K562 (cell line): ENCODE results near the gene NECAB2.

ENCODE experiments used
- CTCF ChIP-seq, 3 experiments: IDR thresholded peaks in 2 of 3; conservative IDR thresholded peaks in 1 of 3; 2 replicates each; pipeline ENCODE4 v1.5.1; 2011 to 2012; ENCODE audit warnings: low read length in 3 of 3, mild to moderate bottlenecking in 3 of 3, control low read depth in 2 of 3, improper control_type of control experiment in 1 of 3, inconsistent platforms in 1 of 3, low read depth in 1 of 3, mixed read lengths in 1 of 3, moderate library complexity in 1 of 3; ENCODE audit not compliant: insufficient read depth in 2 of 3
- FOS ChIP-seq: IDR thresholded peaks from 3 replicates; pipeline ENCODE4 v1.6.1; 2011; ENCODE audit not compliant: insufficient read length; ENCODE audit errors: extremely low read depth
- MAFF ChIP-seq: IDR thresholded peaks from 2 replicates; pipeline ENCODE4 v1.6.1; 2012; ENCODE audit warnings: low read length, improper control_type of control experiment
- PBX2 ChIP-seq, 2 experiments: IDR thresholded peaks in 1 of 2; conservative IDR thresholded peaks in 1 of 2; 2 replicates each; pipeline ENCODE4 v1.6.1; 2016; ENCODE audit warnings: low read depth in 2 of 2, mild to moderate bottlenecking in 1 of 2, missing compliant biosample characterization in 1 of 2, missing genetic modification characterization in 1 of 2, moderate library complexity in 1 of 2
- STAT6 ChIP-seq: sonication (generic); formaldehyde crosslinking; IDR thresholded peaks from 2 replicates; pipeline ENCODE4 v1.8.1; 2023; ENCODE audit warnings: mild to moderate bottlenecking, missing genetic modification reagents

GRCh38 chr16:84016477-84016876 lies 48.4 kb downstream of the NECAB2 start:
- no peak for TF ChIP-seq MAFF
- TF ChIP-seq FOS = no peak
- no peak for TF ChIP-seq PBX2 (CRISPR knock-in tag; IDR thresholded peaks at IDR 0.05; ENCODE audit: low read depth)
- TF ChIP-seq PBX2 (tag; conservative IDR thresholded peaks at IDR 0.05; ENCODE audit: low read depth) = no peak
- TF ChIP-seq STAT6 (CRISPR knock-in tag) = no peak
- no peak for TF ChIP-seq CTCF (IDR thresholded peaks at IDR 0.05 in 2 of 3, conservative IDR thresholded peaks at IDR 0.05 in 1 of 3; ENCODE audit: insufficient read depth in 2 of 3, low read depth in 1 of 3, low read length in 3 of 3)
